SK-N-SH (cell line): ENCODE results near the gene CHST11. TPM values are rescaled to one million over a fixed set of nuclear protein-coding genes. Genes with fewer than 3 reads are reported as not detected.
A peak's percentile ranks its signal among the peaks of the same experiment; 100 is the strongest.

Source experiments
- CTCF ChIA-PET: fragments of 300-600, 350-600 bp; formaldehyde crosslinking; extraction: SDS; loops from one replicate; lab custom pipeline; 2021; lab: Yijun Ruan, JAX
- POLR2A ChIA-PET: fragments of 350-600 bp; sonication (Branson Sonifier 250); formaldehyde crosslinking; extraction: SDS; loops from one replicate; lab custom pipeline; 2020; ENCODE audit warnings: antibody characterized with exemption, inconsistent platforms; lab: Yijun Ruan, JAX
- DNase-seq: peaks from one replicate; pipeline ENCODE4 v3.0.0; 2012
- H2AFZ ChIP-seq: fragments of 200-600 bp; sonication (generic); 2 replicates; pipeline ENCODE4 v1.8.1; 2016; ENCODE audit warnings: antibody characterized with exemption, mild to moderate bottlenecking, low read depth
- H3F3A ChIP-seq: fragments of 200-600 bp; sonication (generic); replicated peaks from 2 replicates; pipeline ENCODE3; 2016; ENCODE audit warnings: antibody characterized with exemption, mild to moderate bottlenecking; ENCODE audit not compliant: insufficient read depth
- H3K27ac ChIP-seq, 2 experiments: fragments of 200-500 bp in 1 of 2; fragments of 200-600 bp in 1 of 2; sonication (Bioruptor generic) in 1 of 2; sonication (generic), shearing (Covaris generic) in 1 of 2; 2 replicates each; pipeline versions ENCODE4 v1.5.1 to v1.6.1; 2014 to 2016; ENCODE audit warnings: low read depth in 2 of 2, inconsistent platforms in 1 of 2, low read length in 1 of 2, mild to moderate bottlenecking in 1 of 2, mixed read lengths in 1 of 2
- H3K27me3 ChIP-seq: fragments of 200-600 bp; sonication (generic), shearing (Covaris generic); 2 replicates; pipeline ENCODE4 v1.6.1; 2016; ENCODE audit warnings: mixed run types; ENCODE audit not compliant: insufficient read depth
- H3K36me3 ChIP-seq, 2 experiments: fragments of 200-500 bp in 1 of 2; fragments of 200-600 bp in 1 of 2; sonication (Bioruptor generic) in 1 of 2; sonication (generic) in 1 of 2; replicated peaks in 1 of 2; 2 replicates each; pipeline versions ENCODE3 to v1.5.1; 2014 to 2016; ENCODE audit warnings: low read length in 1 of 2, mild to moderate bottlenecking in 1 of 2; ENCODE audit not compliant: insufficient read depth in 2 of 2, control insufficient read depth in 1 of 2
- H3K4me1 ChIP-seq, 2 experiments: fragments of 200-500 bp in 1 of 2; fragments of 200-600 bp in 1 of 2; sonication (Bioruptor generic) in 1 of 2; sonication (generic), shearing (Covaris generic) in 1 of 2; 2 replicates each; pipeline versions ENCODE4 v1.5.1 to v1.6.1; 2014 to 2016; ENCODE audit warnings: low read depth in 1 of 2, low read length in 1 of 2, mixed run types in 1 of 2; ENCODE audit not compliant: insufficient read depth in 2 of 2, control insufficient read depth in 1 of 2
- H3K4me2 ChIP-seq: fragments of 200-600 bp; sonication (generic), shearing (Covaris generic); 2 replicates; pipeline ENCODE4 v1.6.1; 2017; ENCODE audit warnings: mixed run types
- H3K4me3 ChIP-seq, 2 experiments: fragments of 200-500 bp in 1 of 2; fragments of 200-600 bp in 1 of 2; sonication (Bioruptor generic) in 1 of 2; sonication (generic), shearing (Covaris generic) in 1 of 2; 2 replicates each; pipeline versions ENCODE4 v1.5.1 to v1.8.1; 2014 to 2016; ENCODE audit warnings: low read depth in 2 of 2, inconsistent platforms in 1 of 2, low read length in 1 of 2, mild to moderate bottlenecking in 1 of 2, mixed read lengths in 1 of 2, moderate library complexity in 1 of 2
- H3K79me2 ChIP-seq: fragments of 200-600 bp; sonication (generic); 2 replicates; pipeline ENCODE4 v1.8.1; 2017; ENCODE audit warnings: mild to moderate bottlenecking; ENCODE audit not compliant: insufficient read depth
- H3K9ac ChIP-seq: fragments of 200-600 bp; sonication (generic); 2 replicates; pipeline ENCODE4 v1.6.1; 2017; ENCODE audit warnings: mixed run types
- H3K9me2 ChIP-seq: fragments of 200-600 bp; sonication (generic); 2 replicates; pipeline ENCODE4 v1.6.1; 2017; ENCODE audit warnings: mixed run types
- H3K9me3 ChIP-seq: fragments of 200-600 bp; sonication (generic); 2 replicates; pipeline ENCODE4 v1.6.1; 2017; ENCODE audit warnings: mixed run types, mild to moderate bottlenecking, moderate library complexity
- H4K20me1 ChIP-seq: fragments of 200-600 bp; sonication (generic); 2 replicates; pipeline ENCODE4 v1.6.1; 2017; ENCODE audit warnings: mild to moderate bottlenecking, mixed run types; ENCODE audit not compliant: insufficient read depth
- EP300 ChIP-seq, 2 experiments: IDR thresholded peaks; 2 replicates each; pipeline versions ENCODE4 v1.4.0 to v1.6.1; 2012; ENCODE audit warnings: borderline replicate concordance in 1 of 2, low read depth in 1 of 2, low read length in 1 of 2
- FOXJ3 ChIP-seq: sonication (generic); formaldehyde crosslinking; IDR thresholded peaks from 2 replicates; pipeline ENCODE4 v1.5.1; 2020; ENCODE audit warnings: mild to moderate bottlenecking, missing genetic modification reagents
- FOXM1 ChIP-seq: IDR thresholded peaks from 2 replicates; pipeline ENCODE4 v1.4.0; 2012; ENCODE audit warnings: low read depth, mild to moderate bottlenecking
- GATA2 ChIP-seq: sonication (generic); formaldehyde crosslinking; IDR thresholded peaks from 2 replicates; pipeline ENCODE4 v1.5.0; 2020; ENCODE audit warnings: mild to moderate bottlenecking, missing genetic modification reagents
- IRF3 ChIP-seq: fragments of 150-350 bp; IDR thresholded peaks from 2 replicates; pipeline ENCODE4 v1.6.1; 2016; ENCODE audit warnings: mild to moderate bottlenecking, low read depth, low read length
- JUND ChIP-seq: IDR thresholded peaks from 2 replicates; pipeline ENCODE4 v1.4.0; 2012
- MEF2A ChIP-seq: IDR thresholded peaks from 2 replicates; pipeline ENCODE4 v1.4.0; 2012; ENCODE audit warnings: low read depth, borderline replicate concordance
- MXI1 ChIP-seq: IDR thresholded peaks from 2 replicates; pipeline ENCODE4 v1.6.1; 2012; ENCODE audit warnings: mild to moderate bottlenecking, low read depth, low read length, improper control_type of control experiment
- NRF1 ChIP-seq: IDR thresholded peaks from 2 replicates; pipeline ENCODE4 v1.6.1; 2012; ENCODE audit warnings: low read depth, mild to moderate bottlenecking, low read length
- PBX3 ChIP-seq: IDR thresholded peaks from 2 replicates; pipeline ENCODE4; 2012
- RCOR1 ChIP-seq: fragments of 150-350 bp; IDR thresholded peaks from 2 replicates; pipeline ENCODE4 v1.6.1; 2017; ENCODE audit warnings: antibody characterized with exemption, low read length
- REST ChIP-seq: IDR thresholded peaks from 2 replicates; pipeline ENCODE4 v1.6.1; 2012; ENCODE audit warnings: mild to moderate bottlenecking, low read depth, low read length, moderate library complexity
- SIN3A ChIP-seq: IDR thresholded peaks from 2 replicates; pipeline ENCODE4 v1.6.1; 2012; ENCODE audit warnings: low read depth, mild to moderate bottlenecking, low read length, moderate library complexity, borderline replicate concordance
- TAF1 ChIP-seq: IDR thresholded peaks from 2 replicates; pipeline ENCODE4 v1.6.1; 2012; ENCODE audit warnings: low read depth, mild to moderate bottlenecking, low read length, moderate library complexity, borderline replicate concordance
- TEAD4 ChIP-seq: IDR thresholded peaks from 2 replicates; pipeline ENCODE4 v1.4.0; 2012; ENCODE audit warnings: mild to moderate bottlenecking, borderline replicate concordance; ENCODE audit not compliant: insufficient read depth
- ZBTB33 ChIP-seq: IDR thresholded peaks from 2 replicates; pipeline ENCODE4 v1.4.0; 2012; ENCODE audit warnings: low read depth, borderline replicate concordance
- WGBS: methylation state at CpG from one replicate; pipeline ENCODE4 v1.1.6; 2017; ENCODE audit warnings: low lambda C conversion rate; 5-methylcytosine and 5-hydroxymethylcytosine counted together
- polyA plus RNA-seq, 3 experiments: library from polyadenylated mRNA; depleted of rRNA; stranded (reverse); fragments of >200 nt; gene quantifications; 2 replicates each; pipeline ENCODE4 v1.2.3, GENCODE V29; 2012

CHST11 gene
- polyA plus RNA-seq, 1 of the 3 experiments (the other 2 are of a cell fraction), result 18.6 TPM

- TF ChIP-seq ZBTB33 (no peak), MEF2A (no peak), TEAD4 (no peak), EP300 (IDR thresholded peaks at IDR 0.05; ENCODE audit: borderline replicate concordance in 1 of 2, low read depth in 1 of 2, low read length in 1 of 2) (peak in 1 of 2 experiments; percentile 5; a peak in 1 of 4 replicates), MXI1 (peak; percentile 70), GATA2 (no peak), NRF1 (no peak)
These were observed at the start of gene CHST11 (continued) for GRCh38 chr12:104456417-104456949.

GRCh38 chr12:104407438-104407837 is 49.3 kb upstream of the CHST11 start:
- POLR2A ChIA-PET, result no interaction called here
- Histone ChIP-seq H3K4me3 (no peak overlapping the region), H3K9me3 (no peaks in the 10 kb centered on the region), H3K27ac (no peak overlapping the region), H3K36me3 (no peaks in the 10 kb centered on the region), H3K27me3 (no peaks in the 10 kb centered on the region), H2AFZ (no peak overlapping the region), H3K79me2 (no peaks in the 10 kb centered on the region), H3K4me2 (no peak overlapping the region), H3F3A (no peaks in the 10 kb centered on the region), H3K9me2 (no peaks in the 10 kb centered on the region), H3K4me1 (peaks cover 0 to 12% of the 10 kb centered on the region in 2 experiments; a peak in 2 of 4 replicates)
- CTCF ChIA-PET, result no interaction called here
- no peak for DNase-seq
- TF ChIP-seq FOXM1 (no peak), JUND (no peak), PBX3 (no peak), IRF3 (no peak)
- TF ChIP-seq, all 33 proteins: peak for 0
- H4K20me1 ChIP-seq, result no peaks in the 10 kb centered on the region
- WGBS, result 86% methylated on average over 5 of the region's 5 CpGs
- no peak overlapping the region for H3K9ac ChIP-seq

- no peaks in the 10 kb centered on the region for H3K9me2 ChIP-seq
- no peaks in the 10 kb centered on the region for H3K27me3 ChIP-seq
- 88% methylated on average over 4 of the region's 4 CpGs for WGBS
- no peaks in the 10 kb centered on the region for H3K9me3 ChIP-seq
- ChIA-PET CTCF (interaction anchor here (1.1 kb wide), 1 partner anchor 120 kb away, joined by 3 read pairs; no protein-coding TSS in a partner anchor), POLR2A (interaction anchor here (0.7 to 1.5 kb wide), 2 partner anchors 49 to 206 kb away, joined by 4 to 5 read pairs; partner anchors contain the start of gene CHST11)
- no peaks in the 10 kb centered on the region for H3F3A ChIP-seq
- H3K4me3 ChIP-seq, result no peak overlapping the region
- H3K4me1 ChIP-seq, result peaks cover 0 to 12% of the 10 kb centered on the region in 2 experiments; a peak in 2 of 4 replicates
- no peaks in the 10 kb centered on the region for H3K79me2 ChIP-seq
- H3K36me3 ChIP-seq, result no peaks in the 10 kb centered on the region
- H3K4me2 ChIP-seq, result no peak overlapping the region
- no peak overlapping the region for H2AFZ ChIP-seq
- H4K20me1 ChIP-seq, result no peaks in the 10 kb centered on the region
- no peak overlapping the region for H3K9ac ChIP-seq
- peak overlapping the region in 1 of 2 experiments; percentile 53; a peak in 2 of 4 replicates for H3K27ac ChIP-seq
- DNase-seq, result no peak
- TF ChIP-seq REST (no peak), SIN3A (no peak), JUND (no peak), FOXJ3 (CRISPR knock-in tag) (no peak), IRF3 (no peak), RCOR1 (no peak), TAF1 (no peak)
These were observed 48.8 kb upstream of the CHST11 start for GRCh38 chr12:104407922-104408321.
